Fibroblast of mammary gland (primary cell): Measurements from ENCODE around the gene MAGEF1.

Experiments used
- DNase-seq: peaks from one replicate; pipeline ENCODE4 v3.0.0-alpha.2; 2010; ENCODE audit warnings: low read depth
- H3K4me3 ChIP-seq: 2 replicates; pipeline ENCODE4 v1.5.1; 2011; ENCODE audit warnings: low read depth, mild to moderate bottlenecking, low read length, moderate library complexity; ENCODE audit not compliant: control insufficient read depth
- TF ChIP-seq, protein P1 (sequence below): conservative IDR thresholded peaks from 2 replicates; pipeline ENCODE4 v1.5.1; 2011; ENCODE audit warnings: low read depth, low read length, inconsistent platforms; ENCODE audit not compliant: control insufficient read depth, insufficient read depth

The MAGEF1 gene

DNA sequence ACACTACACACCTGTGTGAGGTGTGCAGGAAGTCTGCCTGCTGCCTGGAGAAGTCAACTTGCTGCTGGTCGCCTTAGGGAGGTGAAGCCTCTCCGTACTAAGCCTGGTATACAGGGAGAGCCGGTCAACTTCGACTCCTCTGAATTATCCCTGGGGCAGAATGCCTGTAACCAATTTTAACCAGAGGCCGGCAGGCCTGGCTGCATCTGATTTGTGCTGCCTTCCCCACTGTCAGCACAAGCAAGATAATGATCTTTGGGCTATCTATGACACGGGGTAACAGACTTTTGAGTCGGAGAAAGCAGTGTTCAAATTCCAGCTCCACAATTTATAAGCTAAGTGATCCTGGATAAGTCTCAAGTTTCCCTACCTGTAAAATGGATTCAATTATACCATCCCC is 42.3 kb downstream of the MAGEF1 start:
- no peak overlapping the region for H3K4me3 ChIP-seq
- no peak for DNase-seq
- TF ChIP-seq, protein P1, sequence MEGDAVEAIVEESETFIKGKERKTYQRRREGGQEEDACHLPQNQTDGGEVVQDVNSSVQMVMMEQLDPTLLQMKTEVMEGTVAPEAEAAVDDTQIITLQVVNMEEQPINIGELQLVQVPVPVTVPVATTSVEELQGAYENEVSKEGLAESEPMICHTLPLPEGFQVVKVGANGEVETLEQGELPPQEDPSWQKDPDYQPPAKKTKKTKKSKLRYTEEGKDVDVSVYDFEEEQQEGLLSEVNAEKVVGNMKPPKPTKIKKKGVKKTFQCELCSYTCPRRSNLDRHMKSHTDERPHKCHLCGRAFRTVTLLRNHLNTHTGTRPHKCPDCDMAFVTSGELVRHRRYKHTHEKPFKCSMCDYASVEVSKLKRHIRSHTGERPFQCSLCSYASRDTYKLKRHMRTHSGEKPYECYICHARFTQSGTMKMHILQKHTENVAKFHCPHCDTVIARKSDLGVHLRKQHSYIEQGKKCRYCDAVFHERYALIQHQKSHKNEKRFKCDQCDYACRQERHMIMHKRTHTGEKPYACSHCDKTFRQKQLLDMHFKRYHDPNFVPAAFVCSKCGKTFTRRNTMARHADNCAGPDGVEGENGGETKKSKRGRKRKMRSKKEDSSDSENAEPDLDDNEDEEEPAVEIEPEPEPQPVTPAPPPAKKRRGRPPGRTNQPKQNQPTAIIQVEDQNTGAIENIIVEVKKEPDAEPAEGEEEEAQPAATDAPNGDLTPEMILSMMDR = no peak

DNA sequence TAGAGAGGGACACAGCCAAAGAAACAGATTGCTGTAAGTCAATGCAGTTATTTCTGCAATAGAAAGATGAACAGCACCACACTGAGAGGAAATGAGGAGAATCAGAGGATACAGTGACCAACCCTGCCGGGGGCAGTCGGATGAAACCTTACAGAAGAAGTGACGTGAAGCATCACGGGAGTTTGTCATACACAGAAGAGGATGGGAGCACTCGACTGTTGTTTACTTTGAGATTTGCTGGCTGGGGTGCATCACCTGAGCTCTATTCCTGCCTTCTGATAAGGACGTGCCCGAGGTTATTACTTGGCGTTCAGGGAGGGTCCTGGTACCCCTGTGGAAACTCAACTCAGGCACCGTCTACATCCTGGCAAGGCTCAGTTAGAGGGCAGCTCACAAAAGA is 45.4 kb downstream of the MAGEF1 start:
- H3K4me3 ChIP-seq = no peak overlapping the region
- no peak for DNase-seq
- TF ChIP-seq, protein P1 = no peak

DNA sequence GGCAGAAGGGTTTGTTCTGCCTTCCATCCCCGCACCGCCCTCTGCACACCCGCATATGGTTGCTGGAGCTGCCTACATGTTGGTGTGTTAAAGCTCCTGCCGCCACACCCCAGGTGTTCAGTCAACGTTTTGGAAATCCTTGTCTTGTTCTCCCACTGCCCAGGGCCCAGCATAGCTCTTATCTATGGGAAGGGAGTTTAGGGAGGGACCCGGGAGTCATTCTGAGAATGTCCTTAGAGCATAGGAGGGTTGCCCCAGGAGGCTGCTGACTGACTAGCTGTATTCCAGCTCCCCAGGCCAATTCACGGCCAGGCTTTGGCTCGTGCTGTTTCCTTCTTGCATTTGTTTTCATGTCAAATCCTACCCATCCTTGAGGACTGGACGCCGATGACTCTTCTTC is 46.8 kb downstream of the MAGEF1 start:
- H3K4me3 ChIP-seq = no peak overlapping the region
- TF ChIP-seq, protein P1 = no peak
- DNase-seq = no peak

DNA sequence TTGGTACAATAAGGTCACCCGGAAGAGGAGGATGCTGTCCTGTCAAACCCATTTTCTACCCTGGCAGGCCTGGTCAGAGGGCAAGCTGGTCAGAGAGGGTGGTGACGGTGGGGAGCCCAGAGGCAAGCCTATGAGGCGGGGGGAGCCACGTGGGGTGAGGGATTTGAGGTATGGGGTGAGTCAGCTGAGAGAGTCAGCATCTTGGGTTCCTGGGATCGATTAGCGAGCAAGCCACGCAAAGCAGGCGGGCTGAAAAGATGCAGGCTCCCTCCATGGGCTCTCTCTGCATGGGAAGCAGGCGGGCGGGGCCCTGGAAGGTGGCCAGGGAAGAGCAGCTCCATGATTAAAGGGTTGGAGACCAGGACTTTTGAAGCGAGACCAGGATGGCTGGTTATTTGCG is 48.1 kb downstream of the MAGEF1 start:
- TF ChIP-seq, protein P1 = no peak
- DNase-seq = peak; percentile 71
- no peak overlapping the region for H3K4me3 ChIP-seq

DNA sequence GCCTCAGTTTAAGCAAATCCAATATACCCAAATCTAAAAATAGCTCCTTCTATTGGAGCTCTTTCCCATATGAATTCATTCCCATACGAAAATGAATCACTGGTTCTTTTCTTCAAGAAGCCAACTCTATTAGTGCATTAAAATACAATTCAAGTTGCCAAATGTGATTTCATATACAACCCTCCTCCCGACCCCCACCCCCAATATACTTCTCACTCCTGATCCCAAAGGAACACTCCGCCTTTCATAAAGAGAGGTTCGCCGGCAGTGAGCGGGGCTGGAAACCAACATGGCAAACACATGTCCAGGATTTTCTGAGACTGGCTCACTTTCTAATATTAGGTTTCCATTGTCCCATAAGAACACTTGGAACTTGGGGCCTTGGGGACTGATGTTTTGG is 48.5 kb downstream of the MAGEF1 start:
- TF ChIP-seq, protein P1 = no peak
- DNase-seq = no peak
- H3K4me3 ChIP-seq = no peak overlapping the region

DNA sequence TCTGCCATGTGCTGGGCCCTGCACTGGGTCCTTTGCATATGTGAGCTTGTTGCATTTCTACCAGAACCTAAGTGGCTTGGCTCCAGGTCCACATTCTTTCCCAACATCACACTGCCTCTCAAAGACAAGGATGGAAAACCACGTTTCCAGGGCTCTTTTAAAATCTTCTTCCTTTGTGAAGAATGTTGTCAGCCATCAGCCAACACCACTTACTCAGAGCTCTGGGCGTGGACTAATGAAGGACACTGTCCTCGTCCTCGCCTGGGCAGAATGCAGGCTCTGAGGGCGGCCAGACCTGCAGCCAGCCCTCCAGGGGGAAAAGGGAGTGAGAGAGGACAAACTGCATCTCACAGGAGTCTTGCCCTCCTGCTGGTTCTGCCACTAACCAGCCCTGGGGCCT is 49.7 kb downstream of the MAGEF1 start:
- DNase-seq = peak; percentile 36
- TF ChIP-seq, protein P1 = no peak
- H3K4me3 ChIP-seq = no peak overlapping the region

DNA sequence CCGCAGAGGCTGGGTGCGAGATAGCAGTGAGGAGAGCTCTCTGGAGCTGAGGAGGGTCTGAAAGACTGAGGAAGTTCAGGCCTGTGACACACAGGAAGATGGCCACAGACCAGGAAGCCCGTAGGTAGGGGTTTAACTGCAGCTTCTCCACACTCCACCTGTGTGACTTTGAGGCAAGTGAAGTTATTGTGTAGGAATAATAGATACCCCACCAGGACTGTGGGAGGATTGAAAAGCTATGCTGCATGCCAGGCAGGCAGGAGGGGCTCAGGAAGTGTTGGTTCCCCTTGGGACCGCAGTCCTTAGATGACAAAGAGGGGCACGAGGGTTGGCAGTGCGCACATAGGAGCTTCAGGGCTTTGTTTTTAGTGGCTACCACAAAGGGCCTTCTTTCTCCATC is 50.9 kb downstream of the MAGEF1 start:
- DNase-seq = no peak
- TF ChIP-seq, protein P1 = no peak
- no peak overlapping the region for H3K4me3 ChIP-seq
